ENCODE results near the gene ERF.

DNA sequence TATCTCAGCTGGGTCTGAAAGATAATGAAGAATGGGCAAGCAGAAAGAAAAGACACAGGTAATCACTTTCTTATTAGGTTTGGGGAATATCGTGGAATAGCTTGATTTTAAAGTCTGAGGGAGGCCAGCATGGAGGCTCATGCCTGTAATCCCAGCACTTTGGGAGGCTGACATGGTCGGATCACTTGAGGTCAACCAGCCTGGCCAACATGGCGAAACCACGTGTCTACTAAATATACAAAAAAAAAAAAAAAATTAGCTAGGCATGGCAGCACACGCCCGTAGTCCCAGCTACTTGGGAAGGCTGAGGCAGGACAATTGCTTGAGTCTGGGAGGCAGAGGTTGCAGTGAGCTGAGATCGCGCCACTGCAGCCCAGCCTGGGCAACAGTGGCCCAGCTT, 48.9 kb upstream of the ERF start:
- TF ChIP-seq, protein P1, sequence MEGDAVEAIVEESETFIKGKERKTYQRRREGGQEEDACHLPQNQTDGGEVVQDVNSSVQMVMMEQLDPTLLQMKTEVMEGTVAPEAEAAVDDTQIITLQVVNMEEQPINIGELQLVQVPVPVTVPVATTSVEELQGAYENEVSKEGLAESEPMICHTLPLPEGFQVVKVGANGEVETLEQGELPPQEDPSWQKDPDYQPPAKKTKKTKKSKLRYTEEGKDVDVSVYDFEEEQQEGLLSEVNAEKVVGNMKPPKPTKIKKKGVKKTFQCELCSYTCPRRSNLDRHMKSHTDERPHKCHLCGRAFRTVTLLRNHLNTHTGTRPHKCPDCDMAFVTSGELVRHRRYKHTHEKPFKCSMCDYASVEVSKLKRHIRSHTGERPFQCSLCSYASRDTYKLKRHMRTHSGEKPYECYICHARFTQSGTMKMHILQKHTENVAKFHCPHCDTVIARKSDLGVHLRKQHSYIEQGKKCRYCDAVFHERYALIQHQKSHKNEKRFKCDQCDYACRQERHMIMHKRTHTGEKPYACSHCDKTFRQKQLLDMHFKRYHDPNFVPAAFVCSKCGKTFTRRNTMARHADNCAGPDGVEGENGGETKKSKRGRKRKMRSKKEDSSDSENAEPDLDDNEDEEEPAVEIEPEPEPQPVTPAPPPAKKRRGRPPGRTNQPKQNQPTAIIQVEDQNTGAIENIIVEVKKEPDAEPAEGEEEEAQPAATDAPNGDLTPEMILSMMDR (IDR thresholded peaks at IDR 0.05; ENCODE audit: extremely low read depth in 1 of 2, insufficient read depth in 1 of 2, low read depth in 1 of 2, low read length in 2 of 2): no peak
- TF ChIP-seq POLR2AphosphoS5 (IDR thresholded peaks at IDR 0.05; ENCODE audit: insufficient read depth, low read depth, low read length): no peak
- no peak for TF ChIP-seq POLR2A (IDR thresholded peaks at IDR 0.05; ENCODE audit: low read depth, low read length)
- TF ChIP-seq, protein P2, sequence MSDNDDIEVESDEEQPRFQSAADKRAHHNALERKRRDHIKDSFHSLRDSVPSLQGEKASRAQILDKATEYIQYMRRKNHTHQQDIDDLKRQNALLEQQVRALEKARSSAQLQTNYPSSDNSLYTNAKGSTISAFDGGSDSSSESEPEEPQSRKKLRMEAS (IDR thresholded peaks at IDR 0.05; ENCODE audit: insufficient read depth, insufficient read length): no peak
- TF ChIP-seq MYC (IDR thresholded peaks at IDR 0.05; ENCODE audit: low read depth, low read length): no peak
- TF ChIP-seq EZH2 (IDR thresholded peaks at IDR 0.05; ENCODE audit: borderline replicate concordance, low read depth, low read length, severe bottlenecking): no peak
- TF ChIP-seq JUN (IDR thresholded peaks at IDR 0.05; ENCODE audit: borderline replicate concordance, insufficient read depth, insufficient read length, low read depth): no peak
- TF ChIP-seq GATA2 (IDR thresholded peaks at IDR 0.05; ENCODE audit: insufficient read depth, insufficient read length, low read depth, low read length): no peak
